K562 (cell line): ENCODE results near the gene ADK. TPM values are rescaled to one million over a fixed set of nuclear protein-coding genes. Genes with fewer than 3 reads are reported as not detected.

Experiments
- ATAC-seq: fragments of 200-7000 bp; cut with Tn5 transposase; 3 replicates; pipeline ENCODE4 v1.9.1; 2020; ENCODE audit warnings: moderate library complexity
- BruUV-seq: library from RNA; stranded (reverse); fragments of 400-500 nt; replicated peaks from 2 replicates; lab custom pipeline; 2021; lab: Mats Ljungman, UMichigan
- CTCF ChIA-PET: fragments of 300-600 bp; formaldehyde crosslinking; extraction: SDS; loops from one replicate; lab custom pipeline; 2021; ENCODE audit warnings: low intra/inter-chr PET ratio; lab: Yijun Ruan, JAX
- POLR2A ChIA-PET: fragments of 300-600, 350-650 bp; sonication (Branson Sonifier 250); formaldehyde crosslinking; extraction: SDS; loops from one replicate; lab custom pipeline; 2021; ENCODE audit warnings: antibody characterized with exemption, inconsistent platforms; lab: Yijun Ruan, JAX
- DNase-seq, 4 experiments: peaks; one replicate each; pipeline versions ENCODE4 v3.0.0 to v3.0.0-alpha.2; 2011 to 2018; ENCODE audit warnings: low spot score in 3 of 4, mixed read lengths in 3 of 4; ENCODE audit errors: extremely low read depth in 1 of 4
- FAIRE-seq: peaks from 2 replicates; lab custom pipeline; 2011; peaks lifted over from hg19 to GRCh38; lab: Jason Lieb, UNC
- H2AFZ ChIP-seq: 2 replicates; pipeline ENCODE4 v1.6.0; 2011; ENCODE audit warnings: low read depth, low read length, control low read depth, inconsistent platforms
- H3K27ac ChIP-seq: fragments of 200-600 bp; 3 replicates; pipeline ENCODE4 v1.8.0; 2011; ENCODE audit warnings: low read depth, mild to moderate bottlenecking, control low read depth, inconsistent platforms, low read length, moderate library complexity, mixed read lengths; ENCODE audit errors: extremely low read depth
- H3K27me3 ChIP-seq, 2 experiments: fragments of 300-600 bp in 1 of 2; 2 replicates in 1 of 2; 3 replicates in 1 of 2; pipeline versions ENCODE4 v1.6.0 to v1.8.0; 2011; ENCODE audit warnings: inconsistent platforms in 2 of 2, low read length in 2 of 2, mild to moderate bottlenecking in 1 of 2, mixed read lengths in 1 of 2, moderate library complexity in 1 of 2; ENCODE audit not compliant: control insufficient read depth in 2 of 2, insufficient read depth in 2 of 2
- H3K36me3 ChIP-seq: fragments of 300-600 bp; 3 replicates; pipeline ENCODE4 v1.8.0; 2011; ENCODE audit warnings: mild to moderate bottlenecking, low read length, inconsistent platforms; ENCODE audit not compliant: control insufficient read depth, insufficient read depth
- H3K4me1 ChIP-seq, 2 experiments: fragments of 200-600 bp in 1 of 2; replicated peaks in 1 of 2; 2 replicates in 1 of 2; 3 replicates in 1 of 2; pipeline versions ENCODE4 v1.5.1 to v1.8.0; 2011; ENCODE audit warnings: inconsistent platforms in 2 of 2, low read length in 2 of 2, mild to moderate bottlenecking in 1 of 2, mixed read lengths in 1 of 2, moderate library complexity in 1 of 2; ENCODE audit not compliant: control insufficient read depth in 2 of 2, insufficient read depth in 2 of 2
- H3K4me2 ChIP-seq: 2 replicates; pipeline ENCODE4 v1.6.1; 2011; ENCODE audit warnings: low read length, control low read depth, inconsistent platforms, mixed read lengths; ENCODE audit not compliant: insufficient read depth
- H3K4me3 ChIP-seq: fragments of 200-600 bp; sonication (generic), shearing (Covaris generic); 2 replicates; pipeline ENCODE4 v1.5.1; 2016; ENCODE audit warnings: control low read depth, inconsistent platforms
- H3K79me2 ChIP-seq: fragments of 200-600 bp; 3 replicates; pipeline ENCODE4 v1.8.0; 2011; ENCODE audit warnings: low read length, inconsistent platforms; ENCODE audit not compliant: control insufficient read depth, insufficient read depth
- H3K9ac ChIP-seq, 2 experiments: 2 replicates each; pipeline versions ENCODE4 v1.6.0 to v1.6.1; 2011; ENCODE audit warnings: low read depth in 2 of 2, low read length in 2 of 2, control low read depth in 1 of 2, inconsistent platforms in 1 of 2, mild to moderate bottlenecking in 1 of 2, mixed read lengths in 1 of 2; ENCODE audit not compliant: insufficient read depth in 1 of 2
- H3K9me1 ChIP-seq: one replicate; pipeline ENCODE4 v1.6.0; 2011; ENCODE audit warnings: inconsistent platforms, mild to moderate bottlenecking, low read length, moderate library complexity; ENCODE audit not compliant: control insufficient read depth, insufficient read depth
- H3K9me3 ChIP-seq: replicated peaks from 2 replicates; pipeline ENCODE4 v1.5.1; 2011; ENCODE audit warnings: low read depth, low read length, inconsistent platforms; ENCODE audit not compliant: control insufficient read depth, insufficient read depth
- H4K20me1 ChIP-seq: replicated peaks from 2 replicates; pipeline ENCODE4 v1.6.1; 2011; ENCODE audit warnings: low read length, inconsistent platforms, mixed read lengths; ENCODE audit not compliant: control insufficient read depth, insufficient read depth
- BRF1 ChIP-seq: IDR thresholded peaks from 3 replicates; pipeline ENCODE4 v1.6.1; 2011; ENCODE audit warnings: borderline replicate concordance, mild to moderate bottlenecking; ENCODE audit not compliant: insufficient read length; ENCODE audit errors: extremely low read depth
- FOXM1 ChIP-seq, 2 experiments: fragments of 450-650 bp in 1 of 2; sonication (generic) in 1 of 2; formaldehyde crosslinking in 1 of 2; IDR thresholded peaks; 2 replicates each; pipeline versions ENCODE4 v1.6.1 to v1.9.0; 2017 to 2022; ENCODE audit warnings: low read depth in 2 of 2, mild to moderate bottlenecking in 2 of 2, missing genetic modification reagents in 1 of 2, moderate library complexity in 1 of 2
- RBM25 ChIP-seq: fragments of 200-400 bp; formaldehyde crosslinking; IDR thresholded peaks from 2 replicates; pipeline ENCODE4 v1.6.1; 2018; ENCODE audit warnings: low read length, low read depth, moderate library complexity; ENCODE audit not compliant: severe bottlenecking
- in situ Hi-C: fragments of 300-500 bp; cut with MboI; formaldehyde crosslinking; loops from 4 replicates; pipeline ENCODE4 v1.15.0; 2018; ENCODE audit warnings: inconsistent platforms, mixed read lengths
- intact Hi-C: fragments of 100-400 bp; cut with micrococcal nuclease; formaldehyde crosslinking; loops from 2 replicates; pipeline ENCODE4 v1.14.2; 2022
- polyA plus RNA-seq, 8 experiments: library from polyadenylated mRNA; depleted of rRNA in 4 of 8; stranded (reverse) in 5 of 8; unstranded in 3 of 8; fragments of >200 nt; fragmentation: Nextera tagmentation in 2 of 8; fragmentation: Illumina TruSeq in 1 of 8; extraction: Ambion mirVana in 2 of 8; extraction: Trizol in 1 of 8; gene quantifications; 2 replicates each; pipeline versions ENCODE4 v1.2.1 to v1.2.3, GENCODE V29; 2011 to 2014; ENCODE audit warnings: inconsistent platforms in 1 of 8, missing spikeins in 1 of 8
- total RNA-seq, 7 experiments: library from RNA; depleted of rRNA in 6 of 7; stranded (reverse); fragments of >200 nt in 6 of 7; fragmentation: Illumina TruSeq in 2 of 7; extraction: Trizol in 2 of 7; gene quantifications; 2 replicates each; pipeline versions ENCODE4 v1.2.1 to v1.2.3, GENCODE V29; 2011 to 2021; ENCODE audit warnings: low replicate concordance in 1 of 7
- TF ChIP-seq, protein P1 (sequence below): sonication (generic); formaldehyde crosslinking; IDR thresholded peaks from 2 replicates; pipeline ENCODE4 v1.8.0; 2023; ENCODE audit warnings: mild to moderate bottlenecking, missing genetic modification reagents

The ADK gene
- total and polyA plus RNA-seq, 9 of the 15 experiments (the other 6 are each of a cell fraction or from before 2014, with no cell fraction given), result 54.2 to 97.8 (median 73.6) TPM

DNA sequence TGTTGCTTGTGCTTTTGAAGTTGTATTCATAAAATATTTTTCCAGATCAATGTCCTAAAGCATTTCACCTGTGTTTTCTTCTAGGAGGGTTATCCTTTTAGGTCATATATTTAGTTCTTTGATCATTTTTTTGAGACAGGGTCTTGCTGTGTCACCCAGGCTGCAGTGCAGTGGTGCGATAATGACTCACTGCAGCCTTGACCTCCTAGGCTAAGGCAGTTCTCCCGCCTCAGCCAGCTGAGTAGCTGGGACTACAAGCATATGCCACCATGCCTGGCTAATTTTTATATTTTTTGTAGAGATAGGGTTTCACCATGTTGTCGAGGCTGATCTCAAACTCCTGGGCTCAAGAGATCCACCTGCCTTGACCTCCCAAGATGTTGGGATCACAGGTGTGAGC, 359.6 kb downstream of the ADK start (continued):
- TF ChIP-seq, protein P1, sequence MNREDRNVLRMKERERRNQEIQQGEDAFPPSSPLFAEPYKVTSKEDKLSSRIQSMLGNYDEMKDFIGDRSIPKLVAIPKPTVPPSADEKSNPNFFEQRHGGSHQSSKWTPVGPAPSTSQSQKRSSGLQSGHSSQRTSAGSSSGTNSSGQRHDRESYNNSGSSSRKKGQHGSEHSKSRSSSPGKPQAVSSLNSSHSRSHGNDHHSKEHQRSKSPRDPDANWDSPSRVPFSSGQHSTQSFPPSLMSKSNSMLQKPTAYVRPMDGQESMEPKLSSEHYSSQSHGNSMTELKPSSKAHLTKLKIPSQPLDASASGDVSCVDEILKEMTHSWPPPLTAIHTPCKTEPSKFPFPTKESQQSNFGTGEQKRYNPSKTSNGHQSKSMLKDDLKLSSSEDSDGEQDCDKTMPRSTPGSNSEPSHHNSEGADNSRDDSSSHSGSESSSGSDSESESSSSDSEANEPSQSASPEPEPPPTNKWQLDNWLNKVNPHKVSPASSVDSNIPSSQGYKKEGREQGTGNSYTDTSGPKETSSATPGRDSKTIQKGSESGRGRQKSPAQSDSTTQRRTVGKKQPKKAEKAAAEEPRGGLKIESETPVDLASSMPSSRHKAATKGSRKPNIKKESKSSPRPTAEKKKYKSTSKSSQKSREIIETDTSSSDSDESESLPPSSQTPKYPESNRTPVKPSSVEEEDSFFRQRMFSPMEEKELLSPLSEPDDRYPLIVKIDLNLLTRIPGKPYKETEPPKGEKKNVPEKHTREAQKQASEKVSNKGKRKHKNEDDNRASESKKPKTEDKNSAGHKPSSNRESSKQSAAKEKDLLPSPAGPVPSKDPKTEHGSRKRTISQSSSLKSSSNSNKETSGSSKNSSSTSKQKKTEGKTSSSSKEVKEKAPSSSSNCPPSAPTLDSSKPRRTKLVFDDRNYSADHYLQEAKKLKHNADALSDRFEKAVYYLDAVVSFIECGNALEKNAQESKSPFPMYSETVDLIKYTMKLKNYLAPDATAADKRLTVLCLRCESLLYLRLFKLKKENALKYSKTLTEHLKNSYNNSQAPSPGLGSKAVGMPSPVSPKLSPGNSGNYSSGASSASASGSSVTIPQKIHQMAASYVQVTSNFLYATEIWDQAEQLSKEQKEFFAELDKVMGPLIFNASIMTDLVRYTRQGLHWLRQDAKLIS (CRISPR knock-in tag), result no peak
- no peak for TF ChIP-seq BRF1

DNA sequence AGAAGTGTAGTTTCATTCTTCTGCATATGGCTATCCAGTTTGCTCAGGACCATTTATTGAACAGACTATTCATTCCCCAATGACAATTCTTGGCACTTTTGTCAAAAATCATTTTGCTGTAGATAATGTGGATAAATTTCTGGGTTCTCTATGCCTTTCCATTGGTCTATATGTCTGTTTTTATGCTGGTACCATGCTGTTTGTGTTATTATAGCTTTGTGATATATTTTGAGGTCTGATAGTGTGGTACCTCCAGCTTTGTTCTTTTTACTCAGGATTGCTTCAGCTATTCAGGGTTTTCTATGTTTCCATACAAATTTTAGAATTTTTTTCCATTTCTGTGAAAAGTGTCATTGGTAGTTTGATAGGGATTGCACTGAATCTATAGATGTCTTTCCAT, 360.0 kb downstream of the ADK start:
- Histone ChIP-seq H2AFZ (no peak overlapping the region), H3K27ac (no peak overlapping the region), H3K9ac (no peak overlapping the region), H3K27me3 (no peaks in the 10 kb centered on the region), H3K4me2 (no peak overlapping the region), H4K20me1 (no peaks in the 10 kb centered on the region), H3K4me3 (no peak overlapping the region), H3K4me1 (no peaks in the 10 kb centered on the region), H3K79me2 (no peaks in the 10 kb centered on the region), H3K9me1 (no peaks in the 10 kb centered on the region), H3K36me3 (peaks cover 5% of the 10 kb centered on the region; the same call in 1 of the 3 replicates), H3K9me3 (no peaks in the 10 kb centered on the region; the same call in none of the 2 replicates)
- DNase-seq (no peak), FAIRE-seq (no peak), ATAC-seq (no peak)
- POLR2A ChIA-PET, result no interaction called here
- in situ Hi-C loops, result no loop called here
- CTCF ChIA-PET, result no interaction called here
- no TSS peak for BruUV-seq
- no peak for TF ChIP-seq FOXM1 (IDR thresholded peaks at IDR 0.05; ENCODE audit: low read depth)
- no peak for TF ChIP-seq FOXM1 (CRISPR knock-in tag; IDR thresholded peaks at IDR 0.05; ENCODE audit: low read depth)
- TF ChIP-seq RBM25, result peak; percentile 61
- intact Hi-C loops, result no loop called here
